ENCODE data around the gene NLGN3. TPM values are rescaled to one million over a fixed set of nuclear protein-coding genes. Genes with fewer than 3 reads are reported as not detected.

Gene NLGN3
- total and polyA plus RNA-seq, 5 donors: 0.75 to 1.9 (median 1.1) TPM

DNA sequence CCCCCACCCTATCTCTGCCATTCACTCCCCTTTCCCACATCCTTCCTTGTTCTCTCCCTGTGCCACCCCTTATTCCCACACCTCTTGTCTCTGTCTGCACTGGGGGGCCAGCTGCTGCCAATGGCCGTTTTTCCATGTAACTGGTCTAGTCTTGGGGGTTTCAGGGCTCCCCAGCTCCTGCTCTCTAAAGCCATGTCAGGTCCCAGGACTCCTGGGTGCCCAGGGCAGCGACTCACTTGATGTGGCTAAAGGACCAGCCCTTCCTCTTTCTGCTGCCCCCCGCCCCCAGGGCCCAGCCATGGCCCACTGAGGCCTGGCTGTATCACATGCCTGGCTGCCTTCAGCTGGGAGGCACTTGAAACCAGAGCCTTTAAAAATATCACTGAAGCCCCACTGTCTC, 10.0 kb downstream of the NLGN3 start:
- no peak overlapping the region for H3K27ac ChIP-seq (ENCODE audit: low read length)
- 84% methylated on average over 3 of the region's 3 CpGs for WGBS
- intact Hi-C loops (cut with DNase I): no loop called here
- H3K4me1 ChIP-seq (ENCODE audit: control insufficient read depth, insufficient read depth, low read length): no peaks in the 10 kb centered on the region
- no peaks in the 10 kb centered on the region for H3K27me3 ChIP-seq (ENCODE audit: control insufficient read depth, insufficient read depth)
- DNase-seq: no peak
- no peaks in the 10 kb centered on the region for H3K9me3 ChIP-seq (ENCODE audit: control insufficient read depth, low read length)
- H3K4me3 ChIP-seq (ENCODE audit: low read length): no peak overlapping the region
- ATAC-seq: no peak

- no peak overlapping the region for H3K4me3 ChIP-seq (ENCODE audit: low read length)
- H3K9me3 ChIP-seq (ENCODE audit: control insufficient read depth, low read length): no peaks in the 10 kb centered on the region
- H3K27me3 ChIP-seq (ENCODE audit: control insufficient read depth, insufficient read depth): no peaks in the 10 kb centered on the region
- no peak for ATAC-seq
- H3K4me1 ChIP-seq (ENCODE audit: control insufficient read depth, insufficient read depth, low read length): no peaks in the 10 kb centered on the region
- no peak overlapping the region for H3K27ac ChIP-seq (ENCODE audit: low read length)
- WGBS: 82% methylated on average over 6 of the region's 6 CpGs
- no peak for DNase-seq
- intact Hi-C loops (cut with DNase I): no loop called here
These were observed 14.0 kb downstream of the NLGN3 start for GRCh38 chrX:71158603-71159002.

DNA sequence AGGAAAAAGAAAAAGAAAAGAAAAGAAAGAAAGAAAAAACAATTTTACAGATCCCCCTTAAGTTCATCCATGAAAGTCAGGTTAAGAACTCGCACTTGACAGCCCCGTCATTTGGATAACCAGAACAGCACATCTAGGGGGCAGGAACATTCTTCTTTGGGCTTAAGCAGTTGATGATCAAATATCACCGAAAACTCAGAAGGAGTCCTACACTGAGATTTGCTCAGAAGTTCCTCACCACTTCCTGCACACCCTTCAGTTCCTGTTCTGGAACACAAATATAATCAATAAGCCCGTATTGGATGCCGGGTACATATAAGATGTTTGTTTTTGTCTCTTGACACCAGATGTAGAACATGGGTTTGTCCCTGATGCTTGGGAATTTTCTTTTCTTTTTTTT, 14.7 kb downstream of the NLGN3 start:
- intact Hi-C loops (cut with DNase I): no loop called here

DNA sequence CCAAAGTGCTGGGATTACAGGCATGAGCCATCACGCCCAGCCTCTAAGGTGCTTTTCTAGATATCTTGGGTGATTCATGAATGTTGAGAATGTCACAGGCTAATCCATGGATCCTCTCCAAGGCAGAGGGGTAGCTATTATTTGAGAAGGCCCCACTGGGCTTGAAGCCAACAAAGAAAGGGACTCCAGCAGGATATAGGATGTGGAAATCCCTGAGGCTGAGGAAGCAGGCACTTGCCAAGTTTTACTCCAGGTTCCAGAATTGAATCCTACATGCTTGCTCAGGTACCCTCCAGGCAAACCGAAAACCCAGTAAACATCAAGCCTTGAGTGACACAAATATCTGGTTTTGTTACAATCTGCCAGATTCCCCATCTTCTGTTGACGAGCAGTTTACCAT, 15.8 kb downstream of the NLGN3 start:
- H3K27me3 ChIP-seq (ENCODE audit: control insufficient read depth, insufficient read depth): no peaks in the 10 kb centered on the region
- no peak for ATAC-seq
- WGBS: 75% methylated on average over 3 of the region's 3 CpGs
- no peak overlapping the region for H3K4me3 ChIP-seq (ENCODE audit: low read length)
- H3K4me1 ChIP-seq (ENCODE audit: control insufficient read depth, insufficient read depth, low read length): no peaks in the 10 kb centered on the region
- H3K9me3 ChIP-seq (ENCODE audit: control insufficient read depth, low read length): no peaks in the 10 kb centered on the region
- no peak for DNase-seq
- intact Hi-C loops (cut with DNase I): no loop called here
- H3K27ac ChIP-seq (ENCODE audit: low read length): no peak overlapping the region

More for the DNA sequence above, 14.7 kb downstream of the NLGN3 start:
- WGBS: 84% methylated on average over 5 of the region's 5 CpGs
- H3K9me3 ChIP-seq (ENCODE audit: control insufficient read depth, low read length): no peaks in the 10 kb centered on the region
- no peak for DNase-seq
- H3K4me1 ChIP-seq (ENCODE audit: control insufficient read depth, insufficient read depth, low read length): no peaks in the 10 kb centered on the region
- no peak for ATAC-seq
- no peaks in the 10 kb centered on the region for H3K27me3 ChIP-seq (ENCODE audit: control insufficient read depth, insufficient read depth)
- no peak overlapping the region for H3K27ac ChIP-seq (ENCODE audit: low read length)
- no peak overlapping the region for H3K4me3 ChIP-seq (ENCODE audit: low read length)

GRCh38 chrX:71162981-71163380, 18.3 kb downstream of the NLGN3 start:
- ATAC-seq: no peak

GRCh38 chrX:71164071-71164470, 19.4 kb downstream of the NLGN3 start:
- no peaks in the 10 kb centered on the region for H3K9me3 ChIP-seq (ENCODE audit: control insufficient read depth, low read length)
- WGBS: 90% methylated on average over 12 of the region's 12 CpGs
- H3K4me3 ChIP-seq (ENCODE audit: low read length): no peak overlapping the region
- DNase-seq (no peak), ATAC-seq (no peak)
- no peak overlapping the region for H3K27ac ChIP-seq (ENCODE audit: low read length)
- H3K27me3 ChIP-seq (ENCODE audit: control insufficient read depth, insufficient read depth): no peaks in the 10 kb centered on the region
- H3K4me1 ChIP-seq (ENCODE audit: control insufficient read depth, insufficient read depth, low read length): no peaks in the 10 kb centered on the region
- intact Hi-C loops (cut with DNase I): no loop called here

More at GRCh38 chrX:71162981-71163380, 18.3 kb downstream of the NLGN3 start:
- intact Hi-C loops (cut with DNase I): no loop called here
- DNase-seq: no peak
- H3K4me3 ChIP-seq (ENCODE audit: low read length): no peak overlapping the region
- no peaks in the 10 kb centered on the region for H3K9me3 ChIP-seq (ENCODE audit: control insufficient read depth, low read length)
- H3K27ac ChIP-seq (ENCODE audit: low read length): no peak overlapping the region
- WGBS: 91% methylated on average over 4 of the region's 4 CpGs
- H3K27me3 ChIP-seq (ENCODE audit: control insufficient read depth, insufficient read depth): no peaks in the 10 kb centered on the region
- H3K4me1 ChIP-seq (ENCODE audit: control insufficient read depth, insufficient read depth, low read length): no peaks in the 10 kb centered on the region

- 64% methylated on average over 6 of the region's 6 CpGs for WGBS
- ATAC-seq (no peak), DNase-seq (no peak)
- no peaks in the 10 kb centered on the region for H3K27me3 ChIP-seq (ENCODE audit: control insufficient read depth, insufficient read depth)
- H3K4me3 ChIP-seq (ENCODE audit: low read length): no peak overlapping the region
- H3K9me3 ChIP-seq (ENCODE audit: control insufficient read depth, low read length): no peaks in the 10 kb centered on the region
- no peaks in the 10 kb centered on the region for H3K4me1 ChIP-seq (ENCODE audit: control insufficient read depth, insufficient read depth, low read length)
- intact Hi-C loops (cut with DNase I): no loop called here
- no peak overlapping the region for H3K27ac ChIP-seq (ENCODE audit: low read length)
These were observed 21.8 kb downstream of the NLGN3 start for GRCh38 chrX:71166461-71166860.

DNA sequence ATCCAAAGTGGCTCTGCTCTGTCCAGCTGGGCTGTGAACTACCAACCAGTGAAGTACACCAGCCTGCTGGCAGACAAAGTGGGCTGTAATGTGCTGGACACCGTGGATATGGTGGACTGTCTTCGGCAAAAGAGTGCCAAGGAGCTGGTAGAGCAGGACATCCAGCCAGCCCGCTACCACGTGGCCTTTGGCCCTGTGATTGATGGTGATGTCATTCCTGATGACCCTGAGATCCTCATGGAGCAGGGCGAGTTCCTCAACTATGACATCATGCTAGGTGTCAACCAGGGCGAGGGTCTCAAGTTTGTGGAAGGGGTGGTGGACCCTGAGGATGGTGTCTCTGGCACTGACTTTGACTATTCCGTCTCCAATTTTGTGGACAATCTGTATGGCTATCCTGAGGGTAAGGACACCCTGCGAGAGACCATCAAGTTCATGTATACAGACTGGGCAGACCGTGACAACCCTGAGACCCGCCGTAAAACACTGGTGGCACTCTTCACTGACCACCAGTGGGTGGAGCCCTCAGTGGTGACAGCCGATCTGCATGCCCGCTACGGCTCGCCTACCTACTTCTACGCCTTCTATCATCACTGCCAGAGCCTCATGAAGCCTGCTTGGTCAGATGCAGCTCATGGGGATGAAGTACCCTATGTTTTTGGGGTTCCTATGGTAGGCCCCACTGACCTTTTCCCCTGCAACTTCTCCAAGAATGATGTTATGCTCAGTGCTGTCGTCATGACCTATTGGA, 22.6 kb downstream of the NLGN3 start:
- Histone ChIP-seq H3K4me1 (ENCODE audit: control insufficient read depth, insufficient read depth, low read length) (no peaks in the 10 kb centered on the region), H3K9me3 (ENCODE audit: control insufficient read depth, low read length) (no peaks in the 10 kb centered on the region), H3K4me3 (ENCODE audit: low read length) (no peak overlapping the region), H3K27me3 (ENCODE audit: control insufficient read depth, insufficient read depth) (no peaks in the 10 kb centered on the region), H3K27ac (ENCODE audit: low read length) (no peak overlapping the region)
- intact Hi-C loops (cut with DNase I): no loop called here
- no peak for DNase-seq
- 89% methylated on average over 17 of the region's 17 CpGs for WGBS
- ATAC-seq: no peak

DNA sequence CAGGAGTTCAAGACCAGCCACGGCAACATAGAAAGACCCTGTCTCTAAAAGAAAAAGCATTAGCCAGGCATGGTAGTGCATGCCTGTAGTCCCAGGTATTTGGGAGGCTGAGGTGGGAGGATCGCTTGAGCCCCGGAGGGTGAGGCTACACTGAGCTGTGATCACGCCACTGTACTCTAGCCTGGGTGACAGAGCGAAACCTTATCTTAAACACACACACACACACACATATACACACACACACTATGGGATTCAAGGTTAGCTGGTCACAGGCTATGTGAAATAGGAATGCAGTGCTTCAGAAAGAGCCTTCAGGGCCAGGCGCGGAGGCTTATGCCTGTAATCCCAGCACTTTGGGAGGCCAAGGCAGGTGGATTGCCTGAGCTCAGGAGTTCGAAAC, 23.5 kb downstream of the NLGN3 start:
- DNase-seq (no peak), ATAC-seq (no peak)
- no peaks in the 10 kb centered on the region for H3K4me1 ChIP-seq (ENCODE audit: control insufficient read depth, insufficient read depth, low read length)
- no peak overlapping the region for H3K27ac ChIP-seq (ENCODE audit: low read length)
- H3K4me3 ChIP-seq (ENCODE audit: low read length): no peak overlapping the region
- no peaks in the 10 kb centered on the region for H3K9me3 ChIP-seq (ENCODE audit: control insufficient read depth, low read length)
- 98% methylated on average over 8 of the region's 8 CpGs for WGBS
- H3K27me3 ChIP-seq (ENCODE audit: control insufficient read depth, insufficient read depth): no peaks in the 10 kb centered on the region
- intact Hi-C loops (cut with DNase I): no loop called here

- intact Hi-C loops (cut with DNase I): no loop called here
These were observed 24.9 kb downstream of the NLGN3 start for GRCh38 chrX:71169586-71169985.

DNA sequence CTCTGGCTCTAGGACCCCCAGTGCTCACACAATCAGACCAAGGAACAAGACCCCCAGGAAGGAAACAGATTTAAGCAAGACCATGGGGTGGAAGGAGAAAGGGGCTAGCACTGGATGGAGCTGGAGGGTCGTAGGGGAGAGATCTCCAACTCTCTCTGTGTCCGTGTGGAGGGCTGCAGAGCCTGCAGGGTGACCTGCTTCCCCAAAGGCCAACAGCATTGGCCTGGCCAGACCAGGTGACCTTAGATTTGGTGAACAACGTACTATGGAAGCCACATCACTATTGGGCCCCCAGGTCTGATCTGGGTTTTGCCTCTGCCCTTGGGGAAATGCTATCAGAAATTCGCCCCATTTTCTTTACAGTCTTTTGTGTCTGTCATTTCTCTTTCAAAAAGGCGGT, 26.0 kb downstream of the NLGN3 start:
- no peak overlapping the region for H3K27ac ChIP-seq (ENCODE audit: low read length)
- intact Hi-C loops (cut with DNase I): loop anchor here in 2 of 4 donors (10.0 kb wide), 3 partner anchors 76 to 406 kb away; partner anchors contain the start of gene FOXO4 (in 2 of the 2)
- no peaks in the 10 kb centered on the region for H3K4me1 ChIP-seq (ENCODE audit: control insufficient read depth, insufficient read depth, low read length)
- no peaks in the 10 kb centered on the region for H3K27me3 ChIP-seq (ENCODE audit: control insufficient read depth, insufficient read depth)
- H3K9me3 ChIP-seq (ENCODE audit: control insufficient read depth, low read length): no peaks in the 10 kb centered on the region
- H3K4me3 ChIP-seq (ENCODE audit: low read length): no peak overlapping the region
- DNase-seq (no peak), ATAC-seq (no peak)
- WGBS: 80% methylated on average over 5 of the region's 5 CpGs

More at GRCh38 chrX:71169586-71169985, 24.9 kb downstream of the NLGN3 start:
- ATAC-seq (no peak), DNase-seq (no peak)
- H3K4me1 ChIP-seq (ENCODE audit: control insufficient read depth, insufficient read depth, low read length): no peaks in the 10 kb centered on the region
- H3K9me3 ChIP-seq (ENCODE audit: control insufficient read depth, low read length): no peaks in the 10 kb centered on the region
- H3K27me3 ChIP-seq (ENCODE audit: control insufficient read depth, insufficient read depth): no peaks in the 10 kb centered on the region
- H3K4me3 ChIP-seq (ENCODE audit: low read length): no peak overlapping the region
- no peak overlapping the region for H3K27ac ChIP-seq (ENCODE audit: low read length)
- WGBS: 87% methylated on average over 22 of the region's 22 CpGs
